Measurements from ENCODE around the gene ACP2.

Gene ACP2

GRCh38 chr11:47268448-47269001 is 19.9 kb upstream of the ACP2 start:
- no peak for FAIRE-seq

- FAIRE-seq = no peak
These were observed 19.3 kb upstream of the ACP2 start for GRCh38 chr11:47267876-47268275.

GRCh38 chr11:47264521-47264920 is 15.9 kb upstream of the ACP2 start:
- no peak for FAIRE-seq

GRCh38 chr11:47264119-47264518 is 15.5 kb upstream of the ACP2 start:
- FAIRE-seq = no peak

GRCh38 chr11:47261291-47261800 is 12.7 kb upstream of the ACP2 start:
- no peak for FAIRE-seq

GRCh38 chr11:47260366-47260765 is 11.8 kb upstream of the ACP2 start:
- no peak for FAIRE-seq

- FAIRE-seq = no peak
These were observed 10.8 kb upstream of the ACP2 start for GRCh38 chr11:47259232-47259977.

- no peak for FAIRE-seq
These were observed 9.8 kb upstream of the ACP2 start for GRCh38 chr11:47258317-47258902.

- no peak for FAIRE-seq
These were observed 9.1 kb upstream of the ACP2 start, which contains the start of gene NR1H3 for GRCh38 chr11:47257517-47258316. TSS of gene NR1H3 (plus strand) at chr11:47257996. CDS start at chr11:47259217, 1,221 bp downstream.

- FAIRE-seq = no peak
These were observed 8.5 kb upstream of the ACP2 start for GRCh38 chr11:47257177-47257516.

- no peak for FAIRE-seq
These were observed 7.8 kb upstream of the ACP2 start for GRCh38 chr11:47256374-47256773.

GRCh38 chr11:47254386-47254785 is 5.8 kb upstream of the ACP2 start:
- FAIRE-seq = no peak

- no peak for FAIRE-seq
These were observed 5.0 kb upstream of the ACP2 start for GRCh38 chr11:47253660-47254059.

GRCh38 chr11:47251751-47252150 is 3.1 kb upstream of the ACP2 start:
- FAIRE-seq = no peak

GRCh38 chr11:47249378-47249715 is 733 bp upstream of the ACP2 start:
- FAIRE-seq = no peak

GRCh38 chr11:47248304-47248663 is 330 bp downstream of the ACP2 start:
- no peak for FAIRE-seq

- FAIRE-seq = no peak
These were observed 1.1 kb downstream of the ACP2 start for GRCh38 chr11:47247502-47247901.

GRCh38 chr11:47245611-47246357 is 2.8 kb downstream of the ACP2 start:
- FAIRE-seq = no peak

- FAIRE-seq = no peak
These were observed 3.9 kb downstream of the ACP2 start for GRCh38 chr11:47244448-47245350.

- no peak for FAIRE-seq
These were observed 5.2 kb downstream of the ACP2 start for GRCh38 chr11:47243454-47243853.

- no peak for FAIRE-seq
These were observed 5.9 kb downstream of the ACP2 start for GRCh38 chr11:47242596-47243192.

All from colon (tissue), 2 donors.